ENCODE results near the gene ZNF684.

GRCh38 chr1:40495315-40495903, 36.0 kb upstream of the ZNF684 start:
- no peak for TF ChIP-seq CTCF (IDR thresholded peaks at IDR 0.05; ENCODE audit: poor library complexity, severe bottlenecking)
- TF ChIP-seq TAF1 (IDR thresholded peaks at IDR 0.05; ENCODE audit: low read depth): no peak
- no peak for TF ChIP-seq SMC3 (conservative IDR thresholded peaks at IDR 0.05; ENCODE audit: poor library complexity)
- no peak for TF ChIP-seq POLR2AphosphoS5 (IDR thresholded peaks at IDR 0.05)
- TF ChIP-seq EP300 (conservative IDR thresholded peaks at IDR 0.05; ENCODE audit: poor library complexity, severe bottlenecking): no peak
- no peak for TF ChIP-seq RAD21 (conservative IDR thresholded peaks at IDR 0.05)

Data from neural cell (in vitro differentiated cells).